HFFc6 (cell line): Measurements from ENCODE around the gene DOCK3. TPM values are rescaled to one million over a fixed set of nuclear protein-coding genes. Genes with fewer than 3 reads are reported as not detected.
"Not testable (repeated sequence)": the region's sequence is repeated elsewhere in the genome, so short reads cannot be mapped to it uniquely, and the experiment has no call there.

Source experiments
- DNase-seq: peaks from one replicate; pipeline ENCODE4 v3.0.0-alpha.2; 2018
- H3K27ac Mint-ChIP-seq: 2 replicates; pipeline ENCODE4 v1.8.0; 2020; ENCODE audit warnings: mild to moderate bottlenecking, mixed read lengths
- H3K27me3 Mint-ChIP-seq: 2 replicates; pipeline ENCODE4 v1.8.0; 2021; ENCODE audit warnings: mild to moderate bottlenecking, moderate library complexity, mixed read lengths; ENCODE audit not compliant: insufficient read depth
- H3K36me3 Mint-ChIP-seq: 2 replicates; pipeline ENCODE4 v1.8.0; 2021; ENCODE audit warnings: low read depth, mixed read lengths
- H3K4me1 Mint-ChIP-seq: 2 replicates; pipeline ENCODE4 v1.8.0; 2020; ENCODE audit warnings: low read depth, mixed read lengths
- H3K4me3 Mint-ChIP-seq: 2 replicates; pipeline ENCODE4 v1.8.0; 2020; ENCODE audit warnings: mild to moderate bottlenecking, moderate library complexity, mixed read lengths
- H3K9me3 Mint-ChIP-seq: 2 replicates; pipeline ENCODE4 v1.8.0; 2020; ENCODE audit warnings: mild to moderate bottlenecking, mixed read lengths
- CTCF ChIP-seq: fragments of 200-600 bp; sonication (generic); IDR thresholded peaks from 2 replicates; pipeline ENCODE4 v1.5.0; 2021; ENCODE audit warnings: antibody characterized with exemption, mild to moderate bottlenecking
- total RNA-seq, 6 experiments: library from RNA; stranded (reverse); fragmentation: NEBNext Ultra II Directional; extraction: Animal tissue kit (Norgen Biotek cat#: 25700); gene quantifications; 2 replicates in 1 of 6; 3 replicates in 5 of 6; pipeline ENCODE4 v1.2.3, GENCODE V29; 2021

The DOCK3 gene
- total RNA-seq, 6 experiments from 2014 or later: 0.14 to 0.26 (median 0.22) TPM

- H3K4me3 Mint-ChIP-seq: no peak overlapping the region
- H3K27me3 Mint-ChIP-seq: no peaks in the 10 kb centered on the region
- no peaks in the 10 kb centered on the region for H3K9me3 Mint-ChIP-seq
- H3K27ac Mint-ChIP-seq: no peak overlapping the region
- DNase-seq: no peak
- no peaks in the 10 kb centered on the region for H3K4me1 Mint-ChIP-seq
- H3K36me3 Mint-ChIP-seq: no peaks in the 10 kb centered on the region
- TF ChIP-seq CTCF: no peak
Observed at GRCh38 chr3:50777680-50778079, 103.0 kb downstream of the DOCK3 start.

- H3K9me3 Mint-ChIP-seq: peaks cover 14% of the 10 kb centered on the region
- not testable (repeated sequence) for H3K27ac Mint-ChIP-seq, H3K36me3 Mint-ChIP-seq, H3K4me3 Mint-ChIP-seq, H3K27me3 Mint-ChIP-seq, H3K4me1 Mint-ChIP-seq, DNase-seq
Observed at GRCh38 chr3:50781766-50782165, 107.0 kb downstream of the DOCK3 start.

DNA sequence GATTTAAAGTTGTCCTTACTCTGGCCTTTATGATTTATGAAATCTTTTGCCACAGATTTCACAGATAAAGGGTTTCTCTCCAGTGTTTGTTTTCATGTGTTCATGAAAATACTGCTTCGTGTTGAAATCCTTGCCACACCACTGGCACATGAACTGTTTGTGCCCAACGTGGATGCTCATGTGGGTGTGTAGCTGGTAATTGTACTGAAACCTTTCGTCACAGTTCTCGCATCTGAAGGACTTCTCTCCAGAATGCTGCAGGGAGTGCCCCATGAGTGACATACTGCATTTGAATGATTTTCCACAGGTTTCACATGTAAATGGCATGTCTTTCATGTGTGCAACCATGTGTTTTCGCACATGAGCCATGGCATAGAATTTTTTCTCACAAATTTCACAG, 111.9 kb downstream of the DOCK3 start:
- H3K27ac Mint-ChIP-seq: no peak overlapping the region
- no peak overlapping the region for H3K4me3 Mint-ChIP-seq
- no peaks in the 10 kb centered on the region for H3K4me1 Mint-ChIP-seq

DNA sequence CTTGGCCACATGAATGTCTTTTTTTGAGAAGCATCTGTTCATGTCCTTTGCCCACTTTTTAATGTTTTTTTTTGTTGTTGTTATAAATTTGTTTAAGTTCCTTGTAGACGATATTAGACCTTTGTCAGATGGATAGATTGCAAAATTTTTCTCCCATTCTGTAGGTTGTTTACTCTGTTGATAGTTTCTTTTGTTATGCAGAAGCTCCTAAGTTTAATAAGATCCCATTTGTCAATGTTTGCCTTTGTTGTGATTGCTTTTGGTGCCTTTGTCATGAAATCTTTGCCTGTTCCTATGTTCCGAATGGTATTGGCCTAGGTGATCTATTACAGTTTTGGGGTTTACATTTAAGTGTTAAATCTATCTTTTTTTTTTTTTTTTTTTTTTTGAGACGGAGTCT, 116.2 kb downstream of the DOCK3 start:
- H3K36me3 Mint-ChIP-seq, H3K27me3 Mint-ChIP-seq, H3K27ac Mint-ChIP-seq, H3K9me3 Mint-ChIP-seq, H3K4me1 Mint-ChIP-seq, DNase-seq, H3K4me3 Mint-ChIP-seq: not testable (repeated sequence)

More for the DNA sequence above, 111.9 kb downstream of the DOCK3 start:
- no peak for TF ChIP-seq CTCF
- peaks cover 14% of the 10 kb centered on the region for H3K9me3 Mint-ChIP-seq
- H3K27me3 Mint-ChIP-seq: no peaks in the 10 kb centered on the region; the same call in none of the 2 replicates
- H3K36me3 Mint-ChIP-seq: no peaks in the 10 kb centered on the region
- DNase-seq: no peak

DNA sequence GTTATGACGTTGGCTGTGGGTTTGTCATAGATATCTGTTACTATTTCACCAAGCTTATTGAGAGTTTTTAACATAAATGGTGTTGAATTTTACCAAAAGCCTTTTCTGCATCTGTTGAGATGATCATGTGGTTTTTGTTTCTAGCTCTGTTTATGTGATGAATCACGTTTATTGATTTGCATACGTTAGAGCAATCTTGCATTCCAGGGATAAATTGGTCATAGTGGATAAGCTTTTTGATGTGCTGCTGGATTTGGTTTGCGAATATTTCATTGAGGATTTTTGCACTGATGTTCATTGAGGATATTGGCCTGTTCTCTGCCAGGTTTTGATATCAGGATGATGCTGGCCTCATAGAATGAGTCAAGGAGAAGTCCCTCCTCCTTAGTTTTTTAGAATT, 117.8 kb downstream of the DOCK3 start:
- Mint-ChIP-seq H3K4me1 (no peaks in the 10 kb centered on the region), H3K27me3 (peaks cover 4% of the 10 kb centered on the region), H3K9me3 (peaks cover 9% of the 10 kb centered on the region; the same call in 1 of the 2 replicates), H3K36me3 (no peaks in the 10 kb centered on the region), H3K4me3 (no peak overlapping the region), H3K27ac (no peak overlapping the region)
- no peak for DNase-seq
- TF ChIP-seq CTCF: no peak

- H3K27me3 Mint-ChIP-seq, H3K36me3 Mint-ChIP-seq, H3K4me1 Mint-ChIP-seq, H3K27ac Mint-ChIP-seq, DNase-seq, H3K4me3 Mint-ChIP-seq: not testable (repeated sequence)
- peaks cover 50% of the 10 kb centered on the region for H3K9me3 Mint-ChIP-seq
Observed at GRCh38 chr3:50803805-50804204, 129.1 kb downstream of the DOCK3 start.

- H3K4me3 Mint-ChIP-seq, H3K27me3 Mint-ChIP-seq, H3K4me1 Mint-ChIP-seq, DNase-seq, H3K36me3 Mint-ChIP-seq, H3K27ac Mint-ChIP-seq: not testable (repeated sequence)
- peaks cover 44% of the 10 kb centered on the region for H3K9me3 Mint-ChIP-seq
Observed at GRCh38 chr3:50804376-50804775, 129.6 kb downstream of the DOCK3 start.

DNA sequence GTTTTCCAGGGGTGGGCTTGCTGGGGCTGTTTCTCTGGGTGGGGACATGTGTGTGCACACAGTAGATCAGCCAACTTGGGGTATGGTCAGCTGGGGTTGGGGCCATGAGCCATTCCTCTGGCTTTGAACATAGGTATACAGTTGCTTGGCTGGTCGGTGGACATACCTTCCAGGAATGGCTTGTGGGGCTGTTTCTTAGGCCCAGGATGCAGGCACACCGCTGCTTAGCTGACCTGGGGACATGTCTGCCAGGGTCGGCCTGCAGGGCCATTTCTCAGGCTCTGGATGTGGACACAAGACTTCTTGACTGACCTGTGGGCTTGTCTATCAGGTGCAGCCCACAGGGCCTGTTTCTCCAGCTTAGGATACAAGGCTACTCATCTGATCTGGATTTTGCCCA, 130.6 kb downstream of the DOCK3 start:
- Mint-ChIP-seq H3K4me1 (no peaks in the 10 kb centered on the region), H3K4me3 (no peak overlapping the region), H3K27me3 (no peaks in the 10 kb centered on the region; the same call in 1 of the 2 replicates), H3K27ac (no peak overlapping the region), H3K9me3 (peaks cover 36% of the 10 kb centered on the region), H3K36me3 (peaks cover 5% of the 10 kb centered on the region; the same call in 1 of the 2 replicates)
- no peak for TF ChIP-seq CTCF
- DNase-seq: no peak
